ENCODE data around the gene WFDC2.

DNA sequence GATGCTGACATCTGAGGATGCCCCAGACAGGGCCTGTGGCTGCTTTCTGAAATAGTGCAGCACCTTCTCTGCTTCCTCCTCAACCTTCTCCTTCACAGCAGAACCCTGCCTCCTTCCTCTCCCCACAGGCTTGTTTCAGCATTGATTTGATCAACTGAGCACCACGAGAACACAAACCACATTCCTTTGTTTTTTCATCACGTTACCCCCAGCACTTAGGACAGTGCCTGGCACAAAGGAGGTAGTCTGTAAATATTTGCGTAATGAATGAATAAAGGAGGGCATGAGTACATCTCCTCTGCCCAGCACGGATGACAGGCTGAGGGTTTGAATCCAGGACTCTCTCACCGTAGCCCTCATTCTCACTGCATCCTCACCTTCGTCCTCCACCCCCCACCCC lies 21.3 kb upstream of the WFDC2 start:
- no peak for TF ChIP-seq BHLHE40 (IDR thresholded peaks at IDR 0.05; ENCODE audit: low read depth, low read length)
- no peak for TF ChIP-seq ESRRA (IDR thresholded peaks at IDR 0.05; ENCODE audit: borderline replicate concordance, low read length)
- no peak for TF ChIP-seq POLR2A (IDR thresholded peaks at IDR 0.05; ENCODE audit: low read length)
- TF ChIP-seq EP300 (IDR thresholded peaks at IDR 0.05): no peak
- TF ChIP-seq RCOR1 (IDR thresholded peaks at IDR 0.05; ENCODE audit: low read depth, low read length): no peak
- TF ChIP-seq CBX2 (IDR thresholded peaks at IDR 0.05; ENCODE audit: borderline replicate concordance, low read depth): no peak
- TF ChIP-seq, protein P1, sequence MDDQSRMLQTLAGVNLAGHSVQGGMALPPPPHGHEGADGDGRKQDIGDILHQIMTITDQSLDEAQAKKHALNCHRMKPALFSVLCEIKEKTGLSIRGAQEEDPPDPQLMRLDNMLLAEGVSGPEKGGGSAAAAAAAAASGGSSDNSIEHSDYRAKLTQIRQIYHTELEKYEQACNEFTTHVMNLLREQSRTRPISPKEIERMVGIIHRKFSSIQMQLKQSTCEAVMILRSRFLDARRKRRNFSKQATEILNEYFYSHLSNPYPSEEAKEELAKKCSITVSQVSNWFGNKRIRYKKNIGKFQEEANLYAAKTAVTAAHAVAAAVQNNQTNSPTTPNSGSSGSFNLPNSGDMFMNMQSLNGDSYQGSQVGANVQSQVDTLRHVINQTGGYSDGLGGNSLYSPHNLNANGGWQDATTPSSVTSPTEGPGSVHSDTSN (IDR thresholded peaks at IDR 0.05): no peak
- TF ChIP-seq, protein P2, sequence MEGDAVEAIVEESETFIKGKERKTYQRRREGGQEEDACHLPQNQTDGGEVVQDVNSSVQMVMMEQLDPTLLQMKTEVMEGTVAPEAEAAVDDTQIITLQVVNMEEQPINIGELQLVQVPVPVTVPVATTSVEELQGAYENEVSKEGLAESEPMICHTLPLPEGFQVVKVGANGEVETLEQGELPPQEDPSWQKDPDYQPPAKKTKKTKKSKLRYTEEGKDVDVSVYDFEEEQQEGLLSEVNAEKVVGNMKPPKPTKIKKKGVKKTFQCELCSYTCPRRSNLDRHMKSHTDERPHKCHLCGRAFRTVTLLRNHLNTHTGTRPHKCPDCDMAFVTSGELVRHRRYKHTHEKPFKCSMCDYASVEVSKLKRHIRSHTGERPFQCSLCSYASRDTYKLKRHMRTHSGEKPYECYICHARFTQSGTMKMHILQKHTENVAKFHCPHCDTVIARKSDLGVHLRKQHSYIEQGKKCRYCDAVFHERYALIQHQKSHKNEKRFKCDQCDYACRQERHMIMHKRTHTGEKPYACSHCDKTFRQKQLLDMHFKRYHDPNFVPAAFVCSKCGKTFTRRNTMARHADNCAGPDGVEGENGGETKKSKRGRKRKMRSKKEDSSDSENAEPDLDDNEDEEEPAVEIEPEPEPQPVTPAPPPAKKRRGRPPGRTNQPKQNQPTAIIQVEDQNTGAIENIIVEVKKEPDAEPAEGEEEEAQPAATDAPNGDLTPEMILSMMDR (IDR thresholded peaks at IDR 0.05): no peak
- TF ChIP-seq, protein P3, sequence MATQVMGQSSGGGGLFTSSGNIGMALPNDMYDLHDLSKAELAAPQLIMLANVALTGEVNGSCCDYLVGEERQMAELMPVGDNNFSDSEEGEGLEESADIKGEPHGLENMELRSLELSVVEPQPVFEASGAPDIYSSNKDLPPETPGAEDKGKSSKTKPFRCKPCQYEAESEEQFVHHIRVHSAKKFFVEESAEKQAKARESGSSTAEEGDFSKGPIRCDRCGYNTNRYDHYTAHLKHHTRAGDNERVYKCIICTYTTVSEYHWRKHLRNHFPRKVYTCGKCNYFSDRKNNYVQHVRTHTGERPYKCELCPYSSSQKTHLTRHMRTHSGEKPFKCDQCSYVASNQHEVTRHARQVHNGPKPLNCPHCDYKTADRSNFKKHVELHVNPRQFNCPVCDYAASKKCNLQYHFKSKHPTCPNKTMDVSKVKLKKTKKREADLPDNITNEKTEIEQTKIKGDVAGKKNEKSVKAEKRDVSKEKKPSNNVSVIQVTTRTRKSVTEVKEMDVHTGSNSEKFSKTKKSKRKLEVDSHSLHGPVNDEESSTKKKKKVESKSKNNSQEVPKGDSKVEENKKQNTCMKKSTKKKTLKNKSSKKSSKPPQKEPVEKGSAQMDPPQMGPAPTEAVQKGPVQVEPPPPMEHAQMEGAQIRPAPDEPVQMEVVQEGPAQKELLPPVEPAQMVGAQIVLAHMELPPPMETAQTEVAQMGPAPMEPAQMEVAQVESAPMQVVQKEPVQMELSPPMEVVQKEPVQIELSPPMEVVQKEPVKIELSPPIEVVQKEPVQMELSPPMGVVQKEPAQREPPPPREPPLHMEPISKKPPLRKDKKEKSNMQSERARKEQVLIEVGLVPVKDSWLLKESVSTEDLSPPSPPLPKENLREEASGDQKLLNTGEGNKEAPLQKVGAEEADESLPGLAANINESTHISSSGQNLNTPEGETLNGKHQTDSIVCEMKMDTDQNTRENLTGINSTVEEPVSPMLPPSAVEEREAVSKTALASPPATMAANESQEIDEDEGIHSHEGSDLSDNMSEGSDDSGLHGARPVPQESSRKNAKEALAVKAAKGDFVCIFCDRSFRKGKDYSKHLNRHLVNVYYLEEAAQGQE (IDR thresholded peaks at IDR 0.05): no peak

All from A549 (cell line).